ENCODE results near the gene RNF213.
"Not testable (repeated sequence)": the region's sequence is repeated elsewhere in the genome, so short reads cannot be mapped to it uniquely, and the experiment has no call there.

The RNF213 gene

DNA sequence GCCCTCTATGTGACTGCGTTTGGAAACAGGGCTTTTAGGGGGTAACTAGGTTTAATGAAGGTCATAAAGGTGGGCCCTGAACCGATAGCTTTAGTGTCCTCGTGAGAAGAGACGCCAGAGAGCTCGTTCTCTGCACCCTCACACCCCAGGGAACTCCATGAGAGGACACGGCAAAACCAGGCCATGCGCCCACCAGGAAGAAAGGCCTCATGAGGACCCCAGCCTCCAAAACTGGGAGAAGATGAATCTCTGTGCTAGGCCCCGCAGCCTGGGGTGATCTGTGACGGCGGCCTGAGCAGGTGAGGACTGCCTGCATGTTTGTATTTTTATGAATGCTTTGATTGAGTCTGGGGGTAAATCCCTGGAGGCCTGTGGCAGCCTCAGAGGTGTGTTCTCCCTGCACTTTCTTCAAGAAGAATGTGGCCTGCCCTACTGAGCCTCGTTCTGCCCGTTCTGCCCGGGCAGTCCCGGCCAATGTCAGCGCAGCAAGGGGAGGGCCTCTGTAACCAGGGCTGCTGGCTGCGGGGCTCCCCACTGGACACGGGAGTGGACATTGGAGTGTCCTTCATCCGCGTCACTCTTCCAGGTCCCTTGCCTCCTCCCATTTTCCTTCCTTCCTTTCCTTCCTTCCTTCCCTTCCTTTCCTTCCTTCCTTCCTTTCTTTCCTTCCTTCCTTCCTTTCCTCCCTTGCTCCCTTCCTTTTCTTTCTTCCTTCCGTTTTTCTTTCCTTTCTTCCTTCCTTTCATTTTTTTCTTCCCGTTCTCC is 6.8 kb upstream of the RNF213 start:
- DNase-seq = no peak

DNA sequence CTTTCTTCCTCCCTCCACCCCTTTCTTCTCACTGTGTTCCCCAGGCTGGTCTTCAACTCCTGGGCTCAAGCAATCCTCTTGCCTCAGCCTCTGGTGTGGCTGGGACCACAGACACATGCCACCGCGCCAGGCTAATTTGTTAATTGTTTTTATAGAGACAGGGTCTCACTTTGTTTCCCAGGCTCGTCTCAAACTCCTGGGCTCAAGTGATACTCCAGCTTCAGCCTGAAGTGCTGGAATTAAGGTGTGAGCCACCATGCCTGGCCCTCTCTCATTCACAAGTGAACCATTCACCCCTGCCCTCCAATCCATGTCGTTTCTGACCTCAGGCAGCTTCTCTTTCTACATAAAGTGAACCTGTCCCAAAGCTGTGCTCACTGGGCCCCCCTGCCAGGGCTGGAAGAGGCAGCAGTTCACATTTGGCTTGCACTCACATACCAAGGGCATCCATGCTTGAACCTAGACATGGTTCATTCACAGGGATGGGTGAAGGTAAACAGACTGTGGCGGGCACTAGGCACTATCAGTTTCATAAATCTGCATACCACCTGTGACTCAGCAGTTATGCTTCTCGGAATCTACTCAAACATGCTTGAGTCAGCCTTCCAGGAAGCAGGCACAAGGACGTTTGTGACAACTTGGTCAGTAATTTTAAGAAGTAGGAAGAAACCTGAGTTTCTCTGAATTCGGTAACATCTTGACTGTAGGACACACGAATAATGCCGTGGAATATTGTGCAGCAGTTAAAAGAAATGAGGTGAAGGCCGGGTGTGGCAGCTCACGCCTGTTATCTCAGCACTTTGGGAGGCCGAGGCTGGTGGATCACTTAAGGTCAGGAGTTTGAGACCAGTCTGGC is 6.0 kb upstream of the RNF213 start:
- DNase-seq = peak; percentile 87

DNA sequence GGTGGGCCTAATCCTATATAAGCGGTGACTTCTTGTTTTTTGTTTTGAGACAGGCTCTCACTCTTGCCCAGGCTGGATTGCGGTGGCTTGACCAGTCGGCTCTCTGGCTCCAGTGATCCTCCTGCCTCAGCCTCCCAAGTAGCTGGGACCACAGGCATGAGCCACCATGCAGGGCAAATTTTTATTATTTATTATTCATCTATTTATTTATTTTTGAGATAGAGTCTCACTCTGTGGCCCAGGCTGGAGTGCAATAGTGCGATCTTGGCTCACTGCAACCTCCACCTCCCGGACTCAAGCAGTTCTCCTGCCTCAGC is 4.7 kb upstream of the RNF213 start:
- DNase-seq = no peak

DNA sequence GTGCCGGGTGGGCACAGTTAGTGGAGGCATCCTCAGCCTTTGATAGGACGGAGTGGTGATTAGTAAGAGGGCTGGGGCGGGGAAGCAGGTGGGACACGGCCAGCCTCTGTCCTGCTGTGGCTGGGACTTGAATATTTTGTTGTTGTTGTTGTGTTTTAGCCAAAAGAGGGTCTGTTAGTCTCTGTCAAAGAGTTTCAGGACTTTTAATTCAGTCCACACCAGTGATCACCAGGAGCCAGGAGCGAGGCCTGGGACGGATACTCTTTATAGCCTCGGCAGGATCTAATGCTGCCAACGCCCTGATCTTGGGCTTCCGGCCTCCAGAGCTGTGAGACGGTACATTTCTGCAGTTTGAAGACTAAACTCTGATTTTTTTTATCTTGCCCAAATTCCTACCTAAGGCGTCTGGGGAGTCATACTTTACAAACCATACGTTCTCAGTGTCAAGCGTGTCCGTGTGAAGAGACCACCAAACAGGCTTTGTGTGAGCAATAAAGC is 2.9 kb upstream of the RNF213 start:
- DNase-seq = no peak

DNA sequence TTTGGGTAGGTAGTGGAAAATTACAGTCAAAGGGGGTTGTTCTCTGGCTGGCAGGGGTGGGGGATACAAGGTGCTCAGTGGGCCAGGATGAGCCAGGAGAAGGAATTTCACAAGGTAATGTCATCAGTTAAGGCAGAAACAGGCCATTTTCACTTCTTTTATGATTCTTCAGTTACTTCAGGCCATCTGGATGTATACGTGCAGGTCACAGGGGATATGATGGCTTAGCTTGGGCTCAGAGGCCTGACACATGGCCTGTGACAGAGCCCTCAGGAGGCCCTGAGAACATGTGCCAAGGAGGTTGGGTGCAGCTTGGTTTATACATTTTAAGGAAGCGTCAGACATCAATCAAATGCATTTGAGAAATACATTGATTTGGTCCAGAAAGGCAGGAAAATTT is 2.4 kb upstream of the RNF213 start:
- not testable (repeated sequence) for DNase-seq

DNA sequence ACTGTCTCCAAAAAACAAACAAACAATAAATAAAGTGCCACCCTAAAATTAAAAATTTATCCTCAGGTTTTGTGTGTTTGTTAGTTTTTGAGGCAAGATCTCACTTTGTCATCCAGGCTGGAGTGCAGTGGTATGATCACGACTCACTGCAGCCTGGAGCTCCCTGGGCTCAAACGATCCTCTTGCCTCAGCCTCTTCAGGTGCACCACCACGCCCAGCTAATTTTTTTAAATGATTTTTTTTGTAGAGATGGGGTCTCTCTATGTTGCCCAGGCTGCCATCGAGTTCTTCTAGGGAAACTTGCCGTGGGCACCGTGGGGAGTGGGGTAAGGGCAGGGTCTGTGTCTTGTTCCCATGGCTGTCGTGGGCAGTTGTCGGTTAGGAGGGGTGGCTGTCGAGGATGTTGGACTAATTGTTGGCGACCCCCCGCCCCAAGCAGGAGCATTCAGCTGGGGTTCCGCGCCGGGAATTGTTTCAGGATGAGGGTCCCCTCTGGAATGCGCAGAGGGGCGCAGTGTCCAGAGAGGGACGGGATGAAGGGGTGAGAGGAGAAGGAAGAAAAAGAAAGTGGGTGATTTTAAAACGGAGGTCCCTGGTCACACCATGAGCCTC is 1.1 kb upstream of the RNF213 start:
- DNase-seq = peak; percentile 29

DNA sequence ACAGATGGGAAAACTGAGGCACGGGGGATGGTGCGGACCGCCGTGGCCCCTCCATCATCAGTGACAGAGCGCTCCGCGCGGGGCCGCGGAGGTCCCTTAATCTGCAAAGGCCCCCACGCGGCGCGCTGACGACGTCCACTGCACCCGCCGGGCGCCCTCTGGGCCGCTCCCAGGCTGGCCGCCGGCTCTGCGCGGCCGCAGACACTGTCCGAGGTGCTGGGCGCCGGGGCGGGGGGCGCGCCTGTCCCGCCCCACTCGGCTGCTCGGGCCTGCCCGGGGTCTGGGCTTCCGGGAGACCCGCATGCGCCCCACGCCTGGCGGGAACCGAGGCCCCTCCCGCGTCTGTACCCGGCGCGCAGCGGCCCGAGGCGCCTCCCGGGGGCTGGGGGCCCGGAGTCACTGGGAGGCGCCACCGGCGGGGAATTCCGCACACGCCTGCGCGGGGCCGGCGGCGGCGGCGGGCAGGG is 550 bp upstream of the RNF213 start:
- DNase-seq = peak; percentile 55

DNA sequence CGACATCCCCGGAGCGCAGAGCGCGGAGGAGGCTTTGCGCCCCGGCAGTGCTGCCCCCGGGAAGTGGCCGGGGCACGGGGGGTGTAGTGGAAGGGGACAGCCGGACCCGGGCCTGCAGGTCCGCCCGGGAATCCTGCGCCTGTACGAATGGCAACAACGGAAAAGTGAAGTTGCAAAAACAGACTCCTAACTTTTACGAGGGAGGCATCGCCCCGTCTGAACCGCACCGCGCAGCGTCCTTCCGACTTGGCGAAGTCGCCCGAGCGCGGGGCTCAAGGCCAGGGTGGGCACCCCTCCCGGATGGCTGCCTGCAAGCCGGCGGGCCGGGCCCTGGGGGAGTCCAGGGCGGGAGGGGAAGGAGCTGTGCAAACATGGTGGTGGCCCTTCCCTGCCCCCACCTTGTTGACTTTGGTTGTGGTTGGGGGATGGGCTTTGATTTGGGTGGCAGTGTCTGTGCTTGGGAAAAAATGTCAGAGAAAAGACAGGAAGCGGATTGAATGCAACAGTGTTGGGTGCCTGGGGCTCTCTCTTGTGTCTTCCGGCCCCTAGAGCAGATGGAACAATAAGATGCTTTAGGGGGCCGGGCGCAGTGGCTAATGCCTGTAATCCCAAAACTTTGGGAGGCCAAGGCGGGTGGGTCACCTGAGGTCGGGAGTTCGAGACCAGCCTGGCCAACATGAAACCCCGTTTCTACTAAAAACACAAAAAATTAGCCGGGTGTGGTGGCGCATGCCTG is 675 bp downstream of the RNF213 start:
- DNase-seq = peak; percentile 51

DNA sequence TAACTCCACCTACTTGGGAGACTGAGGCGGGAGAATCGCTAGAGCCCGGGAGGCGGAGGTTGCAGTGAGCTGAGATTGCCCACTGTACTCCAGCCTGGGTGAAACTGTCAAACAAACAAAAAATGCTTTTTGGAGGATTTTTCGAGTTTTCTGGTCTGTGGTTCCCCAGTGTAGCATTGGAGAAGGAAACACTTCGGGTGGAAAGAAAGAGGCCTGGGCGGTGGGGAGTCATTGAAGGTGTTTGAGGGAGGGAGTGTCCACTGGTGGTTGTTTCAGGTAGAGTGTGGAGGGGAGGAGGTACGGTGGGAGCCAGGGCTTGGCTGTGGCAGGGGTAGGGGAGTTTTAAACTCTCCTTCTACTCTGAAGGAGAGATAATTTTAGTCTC is 1.2 kb downstream of the RNF213 start:
- DNase-seq = no peak

DNA sequence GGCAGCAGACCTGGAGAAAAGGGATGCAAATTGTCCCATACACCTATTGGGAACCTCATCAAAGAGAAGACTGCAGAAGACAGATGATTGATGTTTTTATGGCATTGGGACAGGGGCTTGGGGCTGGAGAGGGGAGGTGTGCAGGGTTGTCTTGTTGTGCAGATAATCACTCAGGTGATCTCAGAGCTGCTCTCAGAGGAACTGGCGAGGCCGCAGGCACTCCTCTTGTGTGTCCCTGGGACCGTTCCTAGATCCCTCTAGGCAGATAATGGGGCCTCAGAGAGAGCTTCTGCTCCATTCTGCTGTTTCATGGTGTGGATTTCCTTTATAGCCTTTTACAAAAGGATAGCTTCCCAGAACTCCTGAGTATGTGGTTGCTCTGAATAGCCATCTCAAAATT is 1.6 kb downstream of the RNF213 start:
- no peak for DNase-seq

DNA sequence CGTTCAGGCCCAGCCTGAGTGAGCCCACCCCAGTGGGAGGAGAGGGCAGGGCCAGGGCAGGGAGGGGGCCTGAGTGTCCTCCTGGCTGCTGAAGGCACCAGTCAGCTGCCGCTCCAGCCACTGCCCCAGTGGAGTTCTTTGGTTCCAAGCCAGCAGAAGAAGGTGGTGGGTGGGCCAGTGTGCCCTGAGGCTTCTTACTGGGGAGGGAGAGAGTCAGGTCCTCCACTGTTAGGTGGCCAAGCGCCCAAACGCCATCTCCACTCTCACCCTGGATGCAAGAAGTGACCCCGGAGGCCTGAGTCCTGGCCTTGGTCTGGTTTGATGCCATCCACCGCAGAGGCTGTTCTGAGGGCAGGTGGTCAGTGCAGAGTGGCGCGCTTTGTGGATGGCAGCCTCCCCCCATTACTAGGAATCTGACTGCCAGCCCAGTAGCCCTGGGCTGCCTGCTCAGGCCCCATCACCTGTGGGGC is 2.2 kb downstream of the RNF213 start:
- DNase-seq = no peak

DNA sequence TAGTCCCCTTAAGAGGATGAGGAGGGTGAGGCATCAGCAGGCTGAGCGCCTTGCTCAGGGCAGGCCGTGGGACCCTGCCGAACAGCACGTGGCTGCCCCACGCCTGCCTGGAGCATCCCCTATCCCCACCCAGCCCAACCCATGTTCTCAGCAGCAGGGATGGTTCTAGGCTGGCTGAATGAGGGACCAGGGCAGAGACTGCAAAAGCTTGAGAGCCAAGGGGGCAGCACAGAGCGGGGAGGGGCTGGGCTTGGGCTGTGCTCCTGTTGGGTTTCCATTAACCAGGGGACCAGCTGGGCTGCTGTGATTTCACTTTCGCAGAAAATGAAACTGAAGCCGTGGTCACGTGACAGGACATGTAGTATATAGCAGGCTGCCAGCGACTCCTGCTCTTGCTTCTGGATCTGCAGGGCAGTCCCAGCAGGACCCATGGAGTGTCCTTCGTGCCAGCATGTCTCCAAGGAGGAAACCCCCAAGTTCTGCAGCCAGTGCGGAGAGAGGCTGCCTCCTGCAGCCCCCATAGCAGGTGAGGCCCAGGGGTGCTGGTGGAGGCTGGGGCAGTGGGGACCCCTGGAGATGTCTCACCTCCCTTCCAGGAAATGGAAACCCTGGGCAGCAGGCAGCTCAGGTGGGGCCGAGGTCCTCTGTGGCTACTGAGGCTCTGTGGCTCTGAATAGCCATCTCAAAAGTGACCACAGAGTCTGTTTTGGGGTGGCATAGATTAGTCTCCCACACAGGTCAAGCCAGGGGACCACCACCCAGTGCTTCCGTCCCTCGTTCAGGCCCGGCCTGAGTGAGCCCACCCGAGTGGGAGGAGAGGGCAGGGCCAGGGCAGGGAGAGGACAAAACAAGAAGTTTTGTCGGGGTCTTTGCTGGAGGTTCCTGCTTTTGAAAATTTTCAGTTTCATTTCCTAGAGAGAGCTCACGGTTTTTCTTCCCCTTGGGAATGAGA is 2.9 kb downstream of the RNF213 start:
- DNase-seq = peak; percentile 76

DNA sequence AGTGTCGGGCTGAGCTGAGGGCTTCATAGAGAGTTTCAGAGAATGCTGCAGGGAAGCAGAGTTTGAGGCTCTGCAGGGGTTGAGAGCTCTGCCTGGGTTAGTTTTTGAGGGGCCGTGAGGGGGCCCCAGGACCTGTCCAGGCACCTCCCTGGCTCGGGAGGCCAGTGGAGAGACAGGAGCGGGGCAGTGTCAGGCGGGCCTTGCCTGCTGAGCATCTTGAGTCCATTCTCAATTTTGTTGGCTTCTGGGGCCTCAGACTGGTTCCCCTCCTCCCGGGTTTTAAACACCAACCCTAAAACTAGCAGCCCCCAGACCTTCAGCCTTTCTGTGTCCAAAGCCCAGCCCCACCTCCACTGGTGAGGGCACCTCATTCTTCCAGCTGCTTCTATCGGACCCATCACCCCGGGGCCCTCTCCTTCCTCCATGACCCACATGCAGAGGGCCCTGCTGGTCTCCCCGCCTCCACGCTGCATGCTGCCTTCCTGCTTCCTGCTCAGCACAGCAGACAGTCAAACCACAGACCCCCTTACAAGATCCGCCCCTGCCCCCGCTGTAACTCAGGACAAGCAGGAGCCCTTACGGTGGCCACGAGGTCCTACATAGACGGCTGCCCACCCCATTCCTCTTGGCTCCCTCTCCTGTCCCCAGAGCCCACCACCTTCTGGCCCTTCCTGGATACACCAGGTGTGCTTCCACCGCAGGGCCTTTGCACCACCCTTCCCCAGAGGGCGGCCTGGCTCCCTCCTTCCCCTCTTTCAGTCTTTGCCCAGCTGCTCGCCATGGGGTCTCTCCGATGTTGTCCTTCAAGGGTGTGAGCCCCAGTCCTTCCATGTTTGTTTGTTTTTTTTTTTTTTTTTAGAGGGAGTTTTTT is 3.8 kb downstream of the RNF213 start:
- no peak for DNase-seq

DNA sequence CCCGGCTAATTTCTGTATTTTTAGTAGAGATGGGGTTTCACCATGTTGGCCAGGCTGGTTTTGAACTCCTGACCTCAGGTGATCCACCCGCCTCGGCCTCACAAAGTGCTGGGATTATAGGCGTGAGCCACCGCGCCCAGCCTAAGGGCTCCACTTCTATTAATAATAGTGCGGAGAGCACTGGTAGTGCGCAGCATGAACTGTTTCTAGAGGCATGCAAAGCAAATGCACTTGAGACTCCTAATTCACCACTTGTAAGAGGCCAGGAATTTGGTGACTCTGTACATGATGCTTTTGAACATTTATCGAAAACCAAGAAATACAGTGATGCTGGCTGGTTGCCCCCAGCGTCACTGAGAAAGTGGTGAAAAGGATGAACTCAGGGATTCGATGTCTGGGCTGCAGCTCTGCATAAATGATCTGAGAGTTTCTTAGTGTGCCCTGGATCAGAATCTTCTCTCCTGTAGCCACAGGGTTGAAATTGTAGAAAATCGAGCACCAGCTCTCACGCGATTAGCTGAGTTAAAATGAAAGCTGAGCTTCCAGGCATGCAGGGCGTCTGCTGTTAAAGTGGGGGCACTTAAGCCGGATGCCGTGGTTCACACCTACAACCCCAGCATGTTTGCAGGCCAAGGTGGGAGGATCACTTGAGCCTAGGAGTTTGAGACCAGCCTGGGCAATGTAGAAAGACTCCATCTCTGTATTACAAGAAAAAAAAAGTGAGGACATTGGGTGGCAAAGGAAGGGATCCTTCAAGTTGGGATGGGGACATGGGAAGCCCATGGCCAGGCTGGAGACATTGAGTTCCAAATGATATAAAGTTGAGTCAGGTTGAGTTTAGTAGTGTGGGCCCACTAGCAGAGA is 4.8 kb downstream of the RNF213 start:
- DNase-seq = no peak

DNA sequence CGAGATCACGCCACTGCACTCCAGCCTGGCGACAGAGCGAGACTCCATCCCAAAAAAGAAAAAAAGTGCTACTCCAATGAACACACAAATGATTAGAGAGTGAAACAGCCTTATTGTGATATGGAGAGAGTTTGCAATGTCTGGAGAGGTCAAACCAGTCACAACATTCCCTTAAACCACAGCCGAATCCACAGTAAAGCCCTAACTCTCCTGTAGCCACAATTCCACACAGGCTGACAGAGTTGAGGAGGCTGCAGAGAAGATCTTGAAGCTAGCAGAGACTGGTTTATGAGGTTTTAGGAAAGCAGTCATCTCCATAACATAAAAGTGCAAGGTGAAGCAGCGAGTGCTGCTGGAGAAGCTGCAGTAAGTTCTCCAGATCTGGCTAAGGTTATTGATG is 6.7 kb downstream of the RNF213 start:
- DNase-seq = no peak

DNA sequence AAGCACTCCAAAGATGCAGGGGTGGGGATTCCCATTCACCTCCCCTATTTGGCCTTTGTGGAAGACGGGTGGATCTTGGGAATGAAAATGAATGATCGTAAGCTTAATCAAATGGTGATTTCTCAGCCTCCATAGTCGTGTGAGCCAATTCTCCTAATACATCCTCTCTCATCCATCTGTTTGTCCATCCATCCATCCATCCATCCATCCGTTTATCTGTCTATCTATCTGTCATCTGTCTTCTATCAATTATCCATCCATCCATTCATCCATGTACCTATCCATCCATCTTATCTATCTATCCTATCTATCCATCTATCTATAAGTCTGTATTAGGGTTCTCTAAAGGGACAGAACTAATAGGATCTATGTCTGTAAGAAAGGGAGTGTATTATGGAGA is 7.8 kb downstream of the RNF213 start:
- no peak for DNase-seq

DNA sequence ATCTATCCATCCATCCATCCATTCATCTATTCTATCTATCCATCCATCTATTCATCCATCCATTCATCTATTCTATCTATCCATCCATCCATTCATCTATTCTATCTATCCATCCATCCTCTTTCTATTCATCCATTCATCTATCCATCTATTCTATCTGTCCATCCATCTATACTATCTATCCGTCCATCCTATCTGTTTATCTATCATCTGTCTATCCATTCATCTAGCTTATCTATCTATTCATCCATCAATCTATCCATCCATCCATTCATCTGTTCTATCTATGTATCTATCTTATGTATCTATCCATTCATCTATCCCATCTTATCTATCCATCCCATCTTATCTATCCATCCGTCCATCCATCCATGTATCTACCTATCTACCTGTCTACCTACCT is 8.8 kb downstream of the RNF213 start:
- no peak for DNase-seq

DNA sequence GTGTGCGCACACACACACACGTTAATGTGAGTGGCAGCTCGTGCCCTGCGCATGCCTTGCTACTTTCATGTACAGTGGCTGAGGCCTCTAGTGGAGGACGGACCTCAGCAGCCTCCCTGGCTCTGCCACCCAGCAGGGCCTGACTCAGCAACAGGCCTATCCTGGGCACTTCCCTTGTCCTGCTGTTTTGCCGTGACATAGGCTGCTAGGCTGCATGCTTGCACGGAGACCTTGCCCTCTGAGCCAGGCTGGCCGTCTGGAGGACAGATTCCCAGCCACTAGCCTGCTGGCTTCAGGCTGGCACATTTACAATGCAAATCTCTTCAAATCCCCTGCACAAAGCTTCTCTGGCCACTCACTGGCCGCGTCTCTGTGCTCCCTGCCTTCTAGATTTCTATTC is 9.5 kb downstream of the RNF213 start:
- no peak for DNase-seq

DNA sequence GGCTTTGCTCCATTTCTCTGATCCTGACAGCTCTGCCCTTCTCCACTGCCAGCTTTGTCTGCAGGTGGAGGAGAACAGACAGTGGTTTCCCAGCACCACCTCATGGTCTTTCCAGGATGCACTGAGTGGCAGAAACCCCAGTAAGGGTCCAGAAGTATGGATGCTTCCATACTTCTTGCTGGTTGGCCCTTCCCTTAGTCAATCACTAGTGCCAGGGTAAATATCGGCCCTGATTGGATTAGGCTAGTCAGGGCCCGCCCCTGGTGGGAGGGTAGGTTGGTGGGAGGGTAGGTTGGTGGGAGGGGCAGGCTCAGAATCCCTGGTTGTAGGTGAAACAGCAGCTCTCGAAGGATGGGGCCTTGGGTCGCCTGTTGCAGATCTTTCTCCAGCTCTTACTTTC is 10.2 kb downstream of the RNF213 start:
- DNase-seq = no peak

DNA sequence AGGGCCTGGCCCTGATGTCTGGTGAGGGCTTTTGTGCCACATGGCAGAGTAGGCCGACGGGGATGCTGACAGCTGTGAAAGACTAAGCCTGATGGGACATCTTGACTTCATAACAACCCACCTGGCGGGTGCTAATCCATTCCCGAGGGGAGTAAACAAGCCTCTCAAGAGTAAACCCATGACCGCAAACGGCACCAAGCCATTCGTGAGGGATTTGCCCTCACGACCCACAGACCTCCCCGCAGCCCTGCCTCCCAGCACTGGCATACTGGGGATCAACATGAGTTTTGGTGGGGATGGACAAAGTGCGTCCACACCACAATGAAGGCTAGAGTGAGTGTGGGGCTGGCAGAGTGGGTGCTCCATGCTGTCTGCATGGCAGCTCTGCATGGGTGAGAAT is 11.7 kb downstream of the RNF213 start:
- no peak for DNase-seq
